ENCODE results near the gene ISG15. TPM values are rescaled to one million over a fixed set of nuclear protein-coding genes. Genes with fewer than 3 reads are reported as not detected.
A peak's percentile ranks its signal among the peaks of the same experiment; 100 is the strongest.

ISG15 gene
- total and polyA plus RNA-seq, 2 of the 13 experiments (the other 11 are each of a cell fraction or from before 2014, with no cell fraction given), result 42.1 to 54.9 TPM

DNA sequence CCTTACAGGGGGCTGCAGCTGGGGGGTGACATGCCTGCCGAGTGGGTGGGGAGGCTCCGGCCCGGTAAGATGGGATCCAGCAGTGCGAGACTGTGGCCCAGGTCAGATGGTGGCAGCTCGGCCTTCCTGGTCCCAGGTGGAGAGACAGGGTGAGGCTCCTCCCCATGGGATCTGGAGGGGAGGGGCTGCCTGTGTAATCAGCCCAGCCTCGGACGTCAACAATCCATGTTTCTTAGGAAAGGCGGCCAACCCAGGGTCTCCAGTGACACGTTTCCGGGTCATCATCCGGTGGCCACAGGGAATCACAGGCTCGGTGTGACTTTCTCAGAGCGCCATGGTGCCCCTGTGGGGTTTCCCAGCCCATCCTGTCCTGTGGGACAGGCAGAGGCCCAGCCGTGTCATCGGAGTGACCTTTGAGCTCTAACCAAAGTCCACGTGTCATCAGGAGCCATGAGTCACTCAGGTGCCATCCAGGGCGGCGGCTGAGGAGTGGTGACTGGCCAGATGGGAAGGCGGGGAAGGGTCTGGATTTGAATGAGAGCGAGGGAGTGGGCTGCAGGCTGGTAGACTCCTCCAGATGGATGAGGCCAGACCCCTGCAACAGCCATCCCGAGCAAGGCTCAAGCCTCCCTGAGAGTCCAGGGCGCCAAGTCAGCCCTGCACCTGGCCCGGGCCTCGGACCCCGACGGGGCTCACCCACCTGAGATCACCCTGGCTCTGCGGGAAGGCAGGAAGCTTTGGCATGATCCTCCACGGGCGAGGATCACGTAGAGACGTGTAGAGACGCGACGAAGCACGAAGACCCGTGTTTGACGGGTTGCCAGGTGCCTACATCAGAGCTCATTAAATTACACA, 6.8 kb upstream of the ISG15 start (continued):
- TF ChIP-seq POGK (CRISPR knock-in tag; conservative IDR thresholded peaks at IDR 0.05), result 0 out of 2 replicates have a peak, but pooled peaks have one; percentile 82
- TF ChIP-seq ZNF800 (CRISPR knock-in tag; IDR thresholded peaks at IDR 0.05), result no peak; the same call in 1 of the 2 replicates
- TF ChIP-seq, protein P1, sequence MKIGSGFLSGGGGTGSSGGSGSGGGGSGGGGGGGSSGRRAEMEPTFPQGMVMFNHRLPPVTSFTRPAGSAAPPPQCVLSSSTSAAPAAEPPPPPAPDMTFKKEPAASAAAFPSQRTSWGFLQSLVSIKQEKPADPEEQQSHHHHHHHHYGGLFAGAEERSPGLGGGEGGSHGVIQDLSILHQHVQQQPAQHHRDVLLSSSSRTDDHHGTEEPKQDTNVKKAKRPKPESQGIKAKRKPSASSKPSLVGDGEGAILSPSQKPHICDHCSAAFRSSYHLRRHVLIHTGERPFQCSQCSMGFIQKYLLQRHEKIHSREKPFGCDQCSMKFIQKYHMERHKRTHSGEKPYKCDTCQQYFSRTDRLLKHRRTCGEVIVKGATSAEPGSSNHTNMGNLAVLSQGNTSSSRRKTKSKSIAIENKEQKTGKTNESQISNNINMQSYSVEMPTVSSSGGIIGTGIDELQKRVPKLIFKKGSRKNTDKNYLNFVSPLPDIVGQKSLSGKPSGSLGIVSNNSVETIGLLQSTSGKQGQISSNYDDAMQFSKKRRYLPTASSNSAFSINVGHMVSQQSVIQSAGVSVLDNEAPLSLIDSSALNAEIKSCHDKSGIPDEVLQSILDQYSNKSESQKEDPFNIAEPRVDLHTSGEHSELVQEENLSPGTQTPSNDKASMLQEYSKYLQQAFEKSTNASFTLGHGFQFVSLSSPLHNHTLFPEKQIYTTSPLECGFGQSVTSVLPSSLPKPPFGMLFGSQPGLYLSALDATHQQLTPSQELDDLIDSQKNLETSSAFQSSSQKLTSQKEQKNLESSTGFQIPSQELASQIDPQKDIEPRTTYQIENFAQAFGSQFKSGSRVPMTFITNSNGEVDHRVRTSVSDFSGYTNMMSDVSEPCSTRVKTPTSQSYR (CRISPR knock-in tag; IDR thresholded peaks at IDR 0.05; ENCODE audit: borderline replicate concordance), result peak; percentile 66; the same call in 1 of the 2 replicates
- peak; percentile 69; the same call in 1 of the 2 replicates for TF ChIP-seq ZNF782 (CRISPR knock-in tag; IDR thresholded peaks at IDR 0.05; ENCODE audit: borderline replicate concordance)
- TF ChIP-seq SMARCE1 (IDR thresholded peaks at IDR 0.05; ENCODE audit: borderline replicate concordance), result no peak
- TF ChIP-seq EP300 (IDR thresholded peaks at IDR 0.05; ENCODE audit: low read depth in 2 of 2, low read length in 2 of 2), result peak; percentile 85
- peak; percentile 70 for TF ChIP-seq EP300 (CRISPR knock-in tag; IDR thresholded peaks at IDR 0.05; ENCODE audit: borderline replicate concordance)
- TF ChIP-seq TOE1 (CRISPR knock-in tag; IDR thresholded peaks at IDR 0.05), result 0 out of 2 replicates have a peak, but pooled peaks have one; percentile 76
- peak; percentile 96 for TF ChIP-seq NR2C2 (CRISPR knock-in tag; IDR thresholded peaks at IDR 0.05; ENCODE audit: borderline replicate concordance)
- TF ChIP-seq ZNF121 (CRISPR knock-in tag; IDR thresholded peaks at IDR 0.05), result peak; percentile 57; the same call in 1 of the 2 replicates
- TF ChIP-seq ZNF512 (CRISPR knock-in tag; IDR thresholded peaks at IDR 0.05), result no peak
- TF ChIP-seq CHCHD3 (CRISPR knock-in tag; IDR thresholded peaks at IDR 0.05), result no peak
- peak; percentile 57; the same call in 1 of the 2 replicates for TF ChIP-seq ZNF619 (CRISPR knock-in tag; IDR thresholded peaks at IDR 0.05)
- no peak for TF ChIP-seq SNAI1 (CRISPR knock-in tag; IDR thresholded peaks at IDR 0.05; ENCODE audit: borderline replicate concordance)
- peak; percentile 77 for TF ChIP-seq ZBTB43 (CRISPR knock-in tag; conservative IDR thresholded peaks at IDR 0.05)
- TF ChIP-seq KMT2A (CRISPR knock-in tag; IDR thresholded peaks at IDR 0.05), result 0 out of 2 replicates have a peak, but pooled peaks have one; percentile 33
- TF ChIP-seq SP2 (CRISPR knock-in tag; IDR thresholded peaks at IDR 0.05), result no peak
- TF ChIP-seq FOXC1 (CRISPR knock-in tag; IDR thresholded peaks at IDR 0.05; ENCODE audit: borderline replicate concordance), result peak; percentile 78

Data from HepG2 (cell line).